GM19035 (cell line): ENCODE results near the gene C11orf87.

ENCODE experiments used
- ATAC-seq: cut with Tn5 transposase; IDR thresholded peaks from one replicate; pipeline ENCODE4 v1.9.1; 2021; ENCODE audit not compliant: unreplicated experiment

C11orf87 gene

DNA sequence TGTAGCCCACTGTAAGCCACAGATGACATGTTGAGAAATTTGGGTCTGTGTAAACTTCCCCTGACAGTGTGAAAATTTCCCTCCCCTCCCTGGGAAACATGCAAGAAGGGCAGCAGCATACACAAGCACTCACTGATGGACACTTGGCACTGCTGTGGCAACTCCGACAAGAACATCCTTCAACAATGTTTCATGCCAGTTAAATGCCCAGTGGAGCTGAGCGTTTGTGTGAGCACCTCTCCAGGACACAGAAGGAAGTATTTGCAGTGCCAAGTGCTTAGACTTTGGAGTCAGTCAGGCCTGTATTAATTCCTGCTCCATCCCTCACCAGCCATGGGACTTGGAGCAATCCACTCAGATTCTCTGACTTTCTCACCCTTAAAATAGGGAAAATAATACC, 17.7 kb downstream of the C11orf87 start:
- ATAC-seq, result no peak

DNA sequence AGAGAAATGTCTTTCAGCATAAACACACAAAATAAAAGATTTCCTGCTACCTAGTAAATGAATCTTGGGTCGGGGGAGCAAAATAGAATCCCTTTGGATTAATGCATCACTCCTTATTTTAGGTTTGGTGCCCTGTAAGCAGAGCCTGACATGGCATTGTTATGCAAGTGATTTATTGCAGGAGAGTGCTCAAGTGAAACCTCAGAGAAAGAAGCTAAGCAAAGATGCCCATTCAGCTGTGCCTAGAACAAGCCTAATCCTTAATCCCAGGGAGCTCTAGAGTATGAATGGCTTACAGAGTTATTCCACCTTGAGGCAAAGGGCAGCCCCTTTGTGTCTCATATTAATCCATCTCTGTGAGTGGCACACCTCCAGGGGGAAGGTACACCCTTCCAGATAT, 21.1 kb downstream of the C11orf87 start:
- no peak for ATAC-seq

DNA sequence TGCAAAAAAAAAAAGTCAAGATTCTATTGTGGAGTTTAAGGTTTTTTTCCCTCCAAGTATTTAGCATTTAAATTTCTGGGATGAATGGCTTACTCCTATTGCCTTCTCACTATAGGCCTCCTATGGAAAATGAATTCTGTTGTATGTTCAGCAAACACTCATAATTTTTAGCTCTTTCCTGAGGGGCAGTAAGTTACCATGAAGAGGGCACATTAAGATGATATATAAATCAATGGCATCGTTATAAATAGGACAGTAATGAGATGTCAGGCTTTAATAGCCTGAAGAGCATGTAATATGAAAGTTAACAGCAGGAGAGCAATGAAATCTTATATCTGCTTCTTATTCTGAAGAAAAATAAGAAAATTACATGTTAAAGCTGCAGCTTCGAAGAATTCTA, 32.9 kb downstream of the C11orf87 start:
- ATAC-seq, result no peak
